ENCODE data around the gene ARHGAP28. TPM values are rescaled to one million over a fixed set of nuclear protein-coding genes. Genes with fewer than 3 reads are reported as not detected.

Gene ARHGAP28
- total and polyA plus RNA-seq, 10 of the 15 experiments (the other 5 are each of a cell fraction or from before 2014, with no cell fraction given), result not detected

DNA sequence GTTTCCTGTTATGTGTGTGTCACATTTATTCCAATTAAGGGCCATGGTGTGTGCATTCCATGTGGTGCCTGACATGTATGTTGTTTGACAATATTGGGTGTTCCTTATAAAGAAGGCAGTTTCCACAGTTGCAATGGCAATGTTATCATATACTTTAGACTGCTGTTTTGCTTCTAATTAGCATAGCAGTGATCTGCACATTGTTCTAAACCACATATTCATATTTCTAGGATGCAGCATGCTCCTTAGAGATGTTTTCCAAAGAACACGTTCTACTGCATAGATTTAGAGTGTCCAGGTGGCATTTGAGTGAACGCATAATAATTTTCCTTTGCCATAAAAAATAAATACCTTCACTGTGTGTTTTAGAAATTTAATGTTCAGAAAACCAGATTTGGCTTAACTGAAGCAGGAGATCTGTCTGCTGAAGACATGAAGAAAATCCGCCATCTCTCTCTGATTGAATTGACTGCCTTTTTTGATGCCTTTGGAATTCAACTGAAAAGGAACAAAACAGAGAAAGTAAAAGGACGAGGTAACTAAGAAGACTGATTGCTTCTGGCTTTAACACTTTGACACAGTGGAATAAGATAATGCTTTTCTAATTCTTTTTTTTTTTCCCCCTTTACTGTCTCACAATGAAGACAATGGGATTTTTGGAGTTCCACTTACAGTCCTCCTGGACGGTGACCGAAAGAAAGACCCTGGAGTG lies 143.7 kb downstream of the ARHGAP28 start:
- WGBS (ENCODE audit: insufficient coverage, insufficient replicate concordance, low lambda C conversion rate, missing lambda C conversion rate), result 29% methylated on average over 6 of the region's 6 CpGs
- H3K9ac ChIP-seq (ENCODE audit: control insufficient read depth, insufficient read depth, low read length), result no peak overlapping the region
- CTCF ChIA-PET, result no interaction called here

More for the DNA sequence above, 143.7 kb downstream of the ARHGAP28 start:
- no peaks in the 10 kb centered on the region for H3K27me3 ChIP-seq (replicated peaks in 1 of 2; ENCODE audit: control insufficient read depth in 2 of 2, insufficient read depth in 2 of 2, low read length in 1 of 2)
- RAD21 ChIA-PET (ENCODE audit: unreplicated experiment), result no interaction called here
- intact Hi-C loops (cut with micrococcal nuclease; ENCODE audit: unreplicated experiment), result no loop called here
- SMC1A ChIA-PET (ENCODE audit: uncharacterized antibody, unreplicated experiment), result interaction anchor here (0.6 to 1.6 kb wide), 2 partner anchors 11 to 13 kb away, joined by 3 to 5 read pairs; no protein-coding TSS in a partner anchor
- ATAC-seq (no peak), DNase-seq (ENCODE audit: low read depth, low spot score) (no peak), FAIRE-seq (no peak)
- no peak overlapping the region for H3K27ac ChIP-seq (ENCODE audit: control insufficient read depth, insufficient read depth)
- no peak overlapping the region for H3K4me2 ChIP-seq (ENCODE audit: control insufficient read depth, insufficient read depth)
- no peaks in the 10 kb centered on the region for H4K20me1 ChIP-seq (ENCODE audit: control insufficient read depth, insufficient read depth)
- no peaks in the 10 kb centered on the region for H3K36me3 ChIP-seq (ENCODE audit: control insufficient read depth in 2 of 2, insufficient read depth in 2 of 2, low read length in 1 of 2)
- H2AFZ ChIP-seq (ENCODE audit: control insufficient read depth, low read depth, low read length), result no peak overlapping the region
- H3K4me1 ChIP-seq (ENCODE audit: control insufficient read depth, insufficient read depth, low read length), result no peaks in the 10 kb centered on the region
- in situ Hi-C loops (cut with MboI), result no loop called here
- BruUV-seq (replicated peaks), result no TSS peak
- POLR2A ChIA-PET, result no interaction called here
- no peak for TF ChIP-seq HDAC6 (IDR thresholded peaks at IDR 0.05; ENCODE audit: unreplicated experiment)
- TF ChIP-seq, protein P1, sequence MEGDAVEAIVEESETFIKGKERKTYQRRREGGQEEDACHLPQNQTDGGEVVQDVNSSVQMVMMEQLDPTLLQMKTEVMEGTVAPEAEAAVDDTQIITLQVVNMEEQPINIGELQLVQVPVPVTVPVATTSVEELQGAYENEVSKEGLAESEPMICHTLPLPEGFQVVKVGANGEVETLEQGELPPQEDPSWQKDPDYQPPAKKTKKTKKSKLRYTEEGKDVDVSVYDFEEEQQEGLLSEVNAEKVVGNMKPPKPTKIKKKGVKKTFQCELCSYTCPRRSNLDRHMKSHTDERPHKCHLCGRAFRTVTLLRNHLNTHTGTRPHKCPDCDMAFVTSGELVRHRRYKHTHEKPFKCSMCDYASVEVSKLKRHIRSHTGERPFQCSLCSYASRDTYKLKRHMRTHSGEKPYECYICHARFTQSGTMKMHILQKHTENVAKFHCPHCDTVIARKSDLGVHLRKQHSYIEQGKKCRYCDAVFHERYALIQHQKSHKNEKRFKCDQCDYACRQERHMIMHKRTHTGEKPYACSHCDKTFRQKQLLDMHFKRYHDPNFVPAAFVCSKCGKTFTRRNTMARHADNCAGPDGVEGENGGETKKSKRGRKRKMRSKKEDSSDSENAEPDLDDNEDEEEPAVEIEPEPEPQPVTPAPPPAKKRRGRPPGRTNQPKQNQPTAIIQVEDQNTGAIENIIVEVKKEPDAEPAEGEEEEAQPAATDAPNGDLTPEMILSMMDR (IDR thresholded peaks at IDR 0.05 in 2 of 3, conservative IDR thresholded peaks at IDR 0.05 in 1 of 3; ENCODE audit: control insufficient read depth in 2 of 3, extremely low read depth in 1 of 3, insufficient read depth in 1 of 3, low read depth in 3 of 3, low read length in 3 of 3), result no peak
- no peak for TF ChIP-seq MEF2B (IDR thresholded peaks at IDR 0.05; ENCODE audit: partially characterized antibody, poor library complexity, severe bottlenecking)
- TF ChIP-seq POLR2AphosphoS2 (IDR thresholded peaks at IDR 0.05; ENCODE audit: low read depth, low read length), result no peak
- TF ChIP-seq MYC (IDR thresholded peaks at IDR 0.05; ENCODE audit: insufficient read depth, insufficient read length, insufficient replicate concordance, low read length, severe bottlenecking), result no peak
- no peak for TF ChIP-seq NRF1 (conservative IDR thresholded peaks at IDR 0.05; ENCODE audit: low read depth, low read length)
- no peak for TF ChIP-seq SREBF2 (IDR thresholded peaks at IDR 0.05; ENCODE audit: low read length)
- no peak for TF ChIP-seq KLF5 (IDR thresholded peaks at IDR 0.05; ENCODE audit: partially characterized antibody)
- no peak for TF ChIP-seq RELA (IDR thresholded peaks at IDR 0.05; ENCODE audit: borderline replicate concordance, partially characterized antibody)
- no peak for TF ChIP-seq PKNOX1 (IDR thresholded peaks at IDR 0.05)
- TF ChIP-seq TBL1XR1 (IDR thresholded peaks at IDR 0.05; ENCODE audit: low read depth, low read length), result no peak
- TF ChIP-seq FOXM1 (IDR thresholded peaks at IDR 0.05; ENCODE audit: low read depth, low read length), result no peak
- no peak for TF ChIP-seq HCFC1 (IDR thresholded peaks at IDR 0.05; ENCODE audit: low read length)
- no peak for TF ChIP-seq MYB (IDR thresholded peaks at IDR 0.05; ENCODE audit: borderline replicate concordance, low read depth, low read length)
- no peak for TF ChIP-seq KDM1A (IDR thresholded peaks at IDR 0.05; ENCODE audit: borderline replicate concordance)
- no peak for TF ChIP-seq LARP7 (IDR thresholded peaks at IDR 0.05)
- no peak overlapping the region for H3K4me3 ChIP-seq
- no peaks in the 10 kb centered on the region for H3K79me2 ChIP-seq (ENCODE audit: control insufficient read depth, insufficient read depth, low read length)
- H3K9me3 ChIP-seq (replicated peaks; ENCODE audit: control insufficient read depth, insufficient read depth, low read length), result no peaks in the 10 kb centered on the region
